ENCODE data around the gene CD300A. TPM values are rescaled to one million over a fixed set of nuclear protein-coding genes. Genes with fewer than 3 reads are reported as not detected.

The CD300A gene
- not detected for polyA plus RNA-seq (2012; ENCODE audit: insufficient read depth, insufficient read length, low read depth)

GRCh38 chr17:74466111-74466827 is at the start of gene CD300A:
Gene CD300A, plus strand, starts transcription at chr17:74466634. Its CDS starts 70 bp downstream, at chr17:74466704.
- Histone ChIP-seq H3K9me3 (no peaks in the 10 kb centered on the region), H3K36me3 (no peaks in the 10 kb centered on the region), H3K4me3 (ENCODE audit: low read depth, low read length) (no peak within 1 kb of the TSS), H3K27me3 (peaks cover 12% of the 10 kb centered on the region; the same call in 1 of the 2 replicates), H3K4me1 (no peaks in the 10 kb centered on the region)
- TF ChIP-seq CTCF (IDR thresholded peaks at IDR 0.05; ENCODE audit: low read depth, low read length): no peak
- no peak for DNase-seq

- H3K4me3 ChIP-seq (ENCODE audit: low read depth, low read length): no peak overlapping the region
Measured at GRCh38 chr17:74417178-74418045, 49.0 kb upstream of the CD300A start.

GRCh38 chr17:74419928-74420411 is 46.5 kb upstream of the CD300A start:
- no peaks in the 10 kb centered on the region for H3K4me1 ChIP-seq
- no peaks in the 10 kb centered on the region for H3K36me3 ChIP-seq
- H3K4me3 ChIP-seq (ENCODE audit: low read depth, low read length): no peak overlapping the region
- no peaks in the 10 kb centered on the region for H3K27me3 ChIP-seq
- DNase-seq: no peak
- no peaks in the 10 kb centered on the region for H3K9me3 ChIP-seq
- no peak for TF ChIP-seq CTCF (IDR thresholded peaks at IDR 0.05; ENCODE audit: low read depth, low read length)

More at GRCh38 chr17:74417178-74418045, 49.0 kb upstream of the CD300A start:
- no peaks in the 10 kb centered on the region for H3K9me3 ChIP-seq
- no peaks in the 10 kb centered on the region for H3K27me3 ChIP-seq
- TF ChIP-seq CTCF (IDR thresholded peaks at IDR 0.05; ENCODE audit: low read depth, low read length): no peak
- no peak for DNase-seq
- H3K4me1 ChIP-seq: no peaks in the 10 kb centered on the region
- no peaks in the 10 kb centered on the region for H3K36me3 ChIP-seq

GRCh38 chr17:74424117-74424516 is 42.3 kb upstream of the CD300A start:
- Histone ChIP-seq H3K9me3 (no peaks in the 10 kb centered on the region), H3K27me3 (no peaks in the 10 kb centered on the region), H3K36me3 (no peaks in the 10 kb centered on the region), H3K4me1 (no peaks in the 10 kb centered on the region), H3K4me3 (ENCODE audit: low read depth, low read length) (no peak overlapping the region)
- no peak for TF ChIP-seq CTCF (IDR thresholded peaks at IDR 0.05; ENCODE audit: low read depth, low read length)
- no peak for DNase-seq

GRCh38 chr17:74424657-74425056 is 41.8 kb upstream of the CD300A start:
- H3K9me3 ChIP-seq: no peaks in the 10 kb centered on the region
- no peak for TF ChIP-seq CTCF (IDR thresholded peaks at IDR 0.05; ENCODE audit: low read depth, low read length)
- no peaks in the 10 kb centered on the region for H3K36me3 ChIP-seq
- no peak overlapping the region for H3K4me3 ChIP-seq (ENCODE audit: low read depth, low read length)
- H3K27me3 ChIP-seq: no peaks in the 10 kb centered on the region
- H3K4me1 ChIP-seq: no peaks in the 10 kb centered on the region
- no peak for DNase-seq
